ENCODE measurements around the gene RAB3B. TPM values are rescaled to one million over a fixed set of nuclear protein-coding genes. Genes with fewer than 3 reads are reported as not detected.

Gene RAB3B
- total and polyA plus RNA-seq, 2 experiments from 2014 or later, result 1.5 to 6.9 TPM

DNA sequence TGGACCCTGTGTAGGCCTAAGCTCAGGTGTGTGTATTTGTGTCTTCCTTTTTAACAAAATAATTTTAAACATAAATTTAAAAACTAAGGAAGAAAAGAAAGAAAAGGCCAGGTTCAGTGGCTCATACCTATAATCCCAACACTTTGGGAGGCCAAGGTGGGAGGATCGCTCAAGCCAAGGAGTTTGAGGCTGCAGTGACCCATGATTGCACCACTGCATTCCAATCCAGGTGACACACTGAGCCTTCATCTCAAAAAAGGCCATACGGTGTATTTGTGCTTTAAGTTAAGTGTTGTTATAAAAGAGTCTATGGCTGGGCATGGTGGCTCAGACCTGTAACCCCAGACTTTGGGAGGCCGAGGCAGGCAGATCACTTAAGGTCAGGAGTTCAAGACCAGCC is 8.3 kb downstream of the RAB3B start:
- TF ChIP-seq, protein P1, sequence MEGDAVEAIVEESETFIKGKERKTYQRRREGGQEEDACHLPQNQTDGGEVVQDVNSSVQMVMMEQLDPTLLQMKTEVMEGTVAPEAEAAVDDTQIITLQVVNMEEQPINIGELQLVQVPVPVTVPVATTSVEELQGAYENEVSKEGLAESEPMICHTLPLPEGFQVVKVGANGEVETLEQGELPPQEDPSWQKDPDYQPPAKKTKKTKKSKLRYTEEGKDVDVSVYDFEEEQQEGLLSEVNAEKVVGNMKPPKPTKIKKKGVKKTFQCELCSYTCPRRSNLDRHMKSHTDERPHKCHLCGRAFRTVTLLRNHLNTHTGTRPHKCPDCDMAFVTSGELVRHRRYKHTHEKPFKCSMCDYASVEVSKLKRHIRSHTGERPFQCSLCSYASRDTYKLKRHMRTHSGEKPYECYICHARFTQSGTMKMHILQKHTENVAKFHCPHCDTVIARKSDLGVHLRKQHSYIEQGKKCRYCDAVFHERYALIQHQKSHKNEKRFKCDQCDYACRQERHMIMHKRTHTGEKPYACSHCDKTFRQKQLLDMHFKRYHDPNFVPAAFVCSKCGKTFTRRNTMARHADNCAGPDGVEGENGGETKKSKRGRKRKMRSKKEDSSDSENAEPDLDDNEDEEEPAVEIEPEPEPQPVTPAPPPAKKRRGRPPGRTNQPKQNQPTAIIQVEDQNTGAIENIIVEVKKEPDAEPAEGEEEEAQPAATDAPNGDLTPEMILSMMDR (IDR thresholded peaks at IDR 0.05; ENCODE audit: low read depth, low read length), result no peak
- Histone ChIP-seq H3K9me3 (ENCODE audit: low read depth) (no peaks in the 10 kb centered on the region), H3K4me3 (no peak overlapping the region), H3K27ac (no peak overlapping the region), H3K36me3 (no peaks in the 10 kb centered on the region), H3K4me1 (ENCODE audit: low read depth) (no peaks in the 10 kb centered on the region), H3K27me3 (no peaks in the 10 kb centered on the region)
- no peak for DNase-seq (ENCODE audit: low read depth in 1 of 2, low spot score in 1 of 2)

DNA sequence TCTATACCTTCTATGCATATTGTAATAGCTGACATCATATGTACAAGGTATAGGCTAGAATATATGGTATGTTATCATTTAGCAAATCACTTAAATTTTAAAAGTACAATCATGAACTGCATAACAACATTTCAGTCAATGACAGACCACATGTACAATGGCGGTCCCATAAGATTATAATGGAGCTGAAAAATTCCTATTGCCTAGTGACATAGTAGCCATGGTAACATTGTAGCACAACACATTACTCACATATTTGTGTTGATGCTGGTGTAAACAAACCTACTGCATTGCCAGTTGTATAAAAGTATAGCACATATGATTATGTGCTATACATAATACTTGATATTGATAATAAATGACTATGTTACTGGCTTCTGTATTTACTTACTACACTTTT is 8.9 kb downstream of the RAB3B start:
- Histone ChIP-seq H3K27me3 (no peaks in the 10 kb centered on the region), H3K4me1 (ENCODE audit: low read depth) (no peaks in the 10 kb centered on the region), H3K27ac (no peak overlapping the region), H3K9me3 (ENCODE audit: low read depth) (no peaks in the 10 kb centered on the region), H3K4me3 (no peak overlapping the region), H3K36me3 (no peaks in the 10 kb centered on the region)
- DNase-seq (ENCODE audit: low read depth in 1 of 2, low spot score in 1 of 2), result no peak
- TF ChIP-seq, protein P1 (IDR thresholded peaks at IDR 0.05; ENCODE audit: low read depth, low read length), result no peak

DNA sequence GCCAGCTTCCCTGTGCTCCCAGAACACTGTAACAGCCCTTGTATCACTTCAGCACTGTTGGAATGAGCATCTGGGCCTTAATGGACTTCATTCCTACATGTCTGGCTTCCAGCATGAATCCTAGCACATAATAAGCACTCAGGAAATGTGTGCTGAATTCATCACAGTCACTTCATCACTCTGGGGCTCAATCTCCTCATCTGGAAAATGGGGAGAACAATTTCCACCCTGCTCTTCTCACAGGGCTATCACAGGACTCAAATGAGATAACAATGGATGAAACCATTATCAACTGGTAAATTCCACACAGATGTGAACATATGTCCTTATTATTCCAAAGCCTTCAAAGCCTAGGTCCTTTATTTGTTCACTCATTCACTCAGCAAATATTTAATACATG is 12.4 kb downstream of the RAB3B start:
- Histone ChIP-seq H3K27ac (no peak overlapping the region), H3K27me3 (no peaks in the 10 kb centered on the region), H3K36me3 (no peaks in the 10 kb centered on the region), H3K4me1 (ENCODE audit: low read depth) (no peaks in the 10 kb centered on the region), H3K9me3 (ENCODE audit: low read depth) (no peaks in the 10 kb centered on the region), H3K4me3 (no peak overlapping the region)
- TF ChIP-seq, protein P1 (IDR thresholded peaks at IDR 0.05; ENCODE audit: low read depth, low read length), result no peak
- no peak for DNase-seq (ENCODE audit: low read depth in 1 of 2, low spot score in 1 of 2)

DNA sequence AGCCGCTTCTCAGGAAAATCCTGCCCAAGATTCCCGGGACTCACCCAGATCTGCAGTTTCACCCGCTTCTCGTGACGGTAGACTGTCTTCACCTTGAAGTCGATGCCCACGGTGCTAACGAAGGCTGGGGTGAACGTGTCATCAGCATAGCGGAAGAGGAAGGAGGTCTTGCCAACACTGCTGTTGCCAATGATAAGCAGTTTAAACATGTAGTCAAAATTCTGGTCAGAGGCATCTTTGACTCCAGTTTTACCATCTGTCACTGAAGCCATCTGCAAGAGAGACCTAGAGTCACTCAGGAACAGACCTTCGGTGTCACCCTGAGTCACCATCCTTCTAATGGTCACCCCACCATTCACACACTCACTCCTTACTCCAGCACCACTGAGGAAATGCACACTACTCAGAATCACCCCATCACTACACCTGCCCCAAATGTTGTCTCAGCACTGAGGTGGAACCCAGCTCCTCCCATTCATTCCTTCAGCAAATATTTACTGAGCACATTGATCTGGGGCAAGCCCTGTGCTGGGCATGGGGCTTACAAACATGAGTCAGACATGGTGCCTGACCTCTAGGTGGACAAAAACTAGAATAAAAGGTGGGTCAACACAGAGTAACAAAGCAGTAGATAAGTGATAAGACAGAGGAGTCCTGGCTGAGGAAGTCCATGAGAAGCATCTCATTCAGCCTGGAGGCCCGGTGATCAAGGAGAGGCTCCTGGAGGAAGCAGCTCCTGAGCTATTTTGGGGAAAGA is 13.5 kb downstream of the RAB3B start:
- TF ChIP-seq, protein P1 (IDR thresholded peaks at IDR 0.05; ENCODE audit: low read depth, low read length), result no peak
- no peaks in the 10 kb centered on the region for H3K36me3 ChIP-seq

DNA sequence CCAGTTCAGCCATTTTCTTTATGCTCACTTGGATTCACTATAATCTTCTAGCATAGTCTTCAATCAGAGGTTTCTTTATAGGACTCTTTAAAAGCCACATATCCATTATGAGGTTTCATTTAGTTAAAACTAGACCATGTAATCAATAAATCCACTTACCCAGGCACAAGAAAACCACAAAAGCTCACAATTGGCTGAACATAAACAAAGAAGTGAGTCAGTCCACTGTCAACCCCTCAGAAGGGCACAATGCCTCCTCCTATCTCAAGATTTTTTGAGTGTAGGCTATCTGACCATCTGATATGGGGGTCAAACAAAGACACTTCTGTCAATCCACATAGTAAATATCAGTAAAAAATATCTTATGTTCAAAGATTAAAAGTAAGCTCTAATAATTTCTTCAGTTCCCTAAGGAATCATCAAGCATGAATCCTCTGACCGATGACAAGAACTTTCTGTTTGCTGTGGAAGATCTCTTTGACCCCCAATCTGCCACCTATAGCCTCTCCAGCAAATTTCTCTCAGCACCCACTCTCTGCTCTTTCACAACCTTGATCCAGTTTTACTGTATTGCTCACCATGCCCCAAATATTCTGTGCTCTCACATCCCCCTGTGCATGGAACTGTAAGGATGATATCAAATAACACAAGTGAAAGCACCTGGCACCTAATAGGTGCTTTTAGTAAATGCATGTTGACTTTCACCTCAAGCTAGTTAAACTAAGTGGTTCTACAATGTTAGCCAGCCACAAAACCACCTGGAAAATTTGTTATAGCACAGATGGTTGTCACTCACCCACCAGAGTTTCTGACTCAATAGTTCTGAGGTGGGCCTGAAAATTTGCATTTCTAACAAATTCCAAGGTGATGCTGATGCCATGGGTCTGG is 16.7 kb downstream of the RAB3B start:
- DNase-seq (ENCODE audit: low read depth in 1 of 2, low spot score in 1 of 2), result no peak
- no peaks in the 10 kb centered on the region for H3K36me3 ChIP-seq
- H3K27ac ChIP-seq, result no peak overlapping the region
- TF ChIP-seq, protein P1 (IDR thresholded peaks at IDR 0.05; ENCODE audit: low read depth, low read length), result no peak
- H3K4me1 ChIP-seq (ENCODE audit: low read depth), result no peaks in the 10 kb centered on the region
- no peaks in the 10 kb centered on the region for H3K9me3 ChIP-seq (ENCODE audit: low read depth)
- no peaks in the 10 kb centered on the region for H3K27me3 ChIP-seq
- H3K4me3 ChIP-seq, result no peak overlapping the region

More for the DNA sequence above, 13.5 kb downstream of the RAB3B start:
- Histone ChIP-seq H3K4me3 (no peak overlapping the region), H3K4me1 (ENCODE audit: low read depth) (no peaks in the 10 kb centered on the region), H3K27ac (no peak overlapping the region), H3K9me3 (ENCODE audit: low read depth) (no peaks in the 10 kb centered on the region), H3K27me3 (no peaks in the 10 kb centered on the region)
- DNase-seq (ENCODE audit: low read depth in 1 of 2, low spot score in 1 of 2), result no peak

Measured in cardiac muscle cell (in vitro differentiated cells and primary cell).